Posterior vena cava (tissue), 2 donors: ENCODE measurements around the gene FBXO44. TPM values are rescaled to one million over a fixed set of nuclear protein-coding genes. Genes with fewer than 3 reads are reported as not detected.

Source experiments
- DNase-seq: peaks from one replicate; pipeline ENCODE4 v3.0.0-alpha.2; 2020; ENCODE audit warnings: low spot score
- intact Hi-C, 2 donors: fragments of 100-400 bp; cut with DNase I; formaldehyde crosslinking; loops; one replicate each; pipeline versions ENCODE4 v1.14.1 to v1.14.2; 2022 to 2023
- total RNA-seq, 2 donors: library from RNA; stranded (reverse); fragmentation: NEBNext Ultra II Directional; extraction: Animal tissue kit (Norgen Biotek cat#: 25700); gene quantifications; one replicate each; pipeline ENCODE4 v1.2.1, GENCODE V29; 2021
- donor health status: DM: yes; HTN: yes; CAD: no.
- donor health status: DM: yes; HTN: yes; CAD: no.

Gene FBXO44
- total RNA-seq, 2 donors from 2014 or later = 11.6 to 14.1 TPM

GRCh38 chr1:11700601-11701467, 46.2 kb downstream of the FBXO44 start:
- intact Hi-C loops = no loop called here
- DNase-seq = no peak

DNA sequence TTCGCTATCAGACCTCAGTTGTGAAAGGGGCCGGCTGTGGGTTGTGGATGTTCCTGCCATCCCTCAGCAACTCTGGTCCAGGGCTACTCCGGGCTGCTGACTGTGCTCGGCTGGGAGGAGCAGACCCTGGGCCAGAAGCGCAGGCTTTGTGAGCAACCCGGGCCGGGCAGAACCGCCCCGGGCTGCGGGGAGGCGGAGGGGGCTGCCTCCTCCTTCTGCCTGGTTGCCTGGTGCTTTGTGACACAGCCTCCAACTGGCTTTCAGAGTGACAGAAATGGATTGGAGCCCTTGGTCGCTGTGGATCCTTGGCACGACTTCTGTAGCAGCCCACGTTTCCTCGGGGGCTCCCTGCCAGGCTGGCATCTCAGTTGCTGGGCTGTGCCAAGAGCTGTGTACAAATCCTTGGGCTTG, 46.9 kb downstream of the FBXO44 start:
- no peak for DNase-seq
- intact Hi-C loops = no loop called here

- intact Hi-C loops = no loop called here
These were observed 47.5 kb downstream of the FBXO44 start for GRCh38 chr1:11701981-11702803.

DNA sequence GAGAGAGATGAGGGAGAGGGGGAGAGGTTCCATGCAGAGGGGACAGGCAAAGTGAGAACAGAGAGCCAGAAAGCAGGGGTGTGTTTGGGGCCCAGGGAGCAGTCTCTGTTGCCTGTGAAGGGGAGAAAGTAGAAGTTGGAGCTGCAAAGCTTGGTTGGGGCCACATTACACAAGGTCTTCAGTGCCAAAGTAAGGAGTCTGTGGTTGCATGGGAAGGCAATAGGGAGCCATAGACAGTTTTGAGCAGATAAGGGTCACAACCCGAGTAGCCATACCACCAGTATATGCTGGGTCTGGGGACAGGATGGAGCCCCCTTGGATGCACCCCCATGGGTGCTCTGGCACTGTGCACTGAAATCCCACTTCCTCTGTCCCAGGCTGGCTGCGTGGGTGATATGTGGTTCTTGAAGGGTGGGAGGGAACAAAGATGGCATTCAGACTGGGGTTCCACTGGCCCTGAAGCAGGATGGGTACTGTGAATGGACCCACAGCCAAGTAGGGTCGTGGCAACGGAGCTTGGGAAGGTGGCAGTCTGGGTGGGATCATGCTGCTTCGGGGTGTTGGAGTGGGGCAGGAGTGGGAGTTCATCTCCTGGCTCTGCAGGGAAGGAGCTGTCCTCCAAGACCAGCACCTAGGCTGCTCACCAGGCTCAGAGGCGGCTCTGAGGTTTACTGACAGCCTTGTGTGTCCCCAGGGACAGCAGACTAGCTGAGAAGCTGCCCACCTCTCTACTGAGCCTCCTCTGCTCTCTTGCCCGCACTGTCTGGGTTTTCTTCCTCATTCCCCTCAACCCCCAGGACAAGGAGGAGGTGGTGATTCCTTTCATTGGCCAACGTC, 48.9 kb downstream of the FBXO44 start:
- no peak for DNase-seq
- intact Hi-C loops = no loop called here

More at GRCh38 chr1:11701981-11702803, 47.5 kb downstream of the FBXO44 start:
- DNase-seq = no peak

GRCh38 chr1:11704194-11704529, 49.5 kb downstream of the FBXO44 start:
- DNase-seq = no peak
- intact Hi-C loops = no loop called here

DNA sequence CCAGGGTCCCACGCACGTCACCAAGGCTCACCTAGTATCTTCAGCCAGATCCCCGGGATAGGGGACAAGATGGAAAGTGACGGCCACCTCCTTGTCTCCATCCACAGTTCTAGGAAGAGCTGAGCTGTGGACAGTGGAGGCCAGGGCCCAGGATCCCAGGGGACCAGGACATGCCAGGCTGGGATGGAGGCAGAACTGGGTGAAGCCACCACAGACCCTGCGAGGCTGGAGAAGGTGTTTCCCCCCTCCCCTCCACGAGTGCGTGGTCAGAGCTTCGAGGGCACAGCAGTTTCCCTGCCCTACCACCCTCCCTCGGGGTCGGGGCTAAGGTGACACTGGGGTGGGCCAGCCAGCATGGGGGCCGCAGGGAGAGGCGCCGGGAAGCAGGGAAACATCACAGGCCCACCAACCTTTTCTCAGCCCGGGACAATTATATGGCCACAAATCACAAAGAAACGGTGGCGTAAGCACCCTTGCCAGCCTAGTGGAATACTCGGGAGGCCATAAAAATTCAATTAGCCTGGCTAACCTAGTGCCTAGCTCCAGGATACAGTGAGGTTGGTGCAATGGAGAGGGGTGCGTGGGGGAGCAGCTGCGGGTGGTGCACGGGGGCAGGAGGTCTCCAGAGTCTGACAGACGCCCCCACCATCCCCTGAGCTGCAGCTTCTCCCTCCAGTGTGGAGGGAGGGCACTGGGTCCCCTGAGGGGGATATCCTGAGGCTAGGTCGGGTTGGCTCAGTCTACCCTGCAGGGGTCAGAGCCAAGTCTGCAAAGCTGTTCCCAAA, 50.2 kb downstream of the FBXO44 start:
- DNase-seq = no peak

DNA sequence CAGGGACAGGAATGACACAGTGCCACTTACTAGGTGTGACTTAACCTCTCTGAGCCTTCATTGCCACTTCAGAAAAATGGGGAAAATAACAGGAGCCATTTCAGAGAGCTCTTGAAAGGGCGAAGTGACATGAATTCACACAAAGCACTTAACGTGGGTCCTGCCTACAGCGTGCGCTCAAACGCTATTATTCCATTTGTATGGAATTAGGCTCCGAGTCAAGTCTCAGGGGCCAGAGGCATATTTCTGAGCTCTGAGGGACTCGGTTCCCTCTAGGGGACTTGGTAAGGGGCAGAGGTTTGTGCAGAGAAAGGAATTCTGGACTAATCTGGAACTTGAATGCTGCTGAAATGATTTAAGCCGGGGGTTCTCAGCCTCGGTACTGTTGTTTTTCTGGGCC, 50.9 kb downstream of the FBXO44 start:
- intact Hi-C loops = no loop called here
- no peak for DNase-seq

More for the DNA sequence above, 50.2 kb downstream of the FBXO44 start:
- intact Hi-C loops = no loop called here

DNA sequence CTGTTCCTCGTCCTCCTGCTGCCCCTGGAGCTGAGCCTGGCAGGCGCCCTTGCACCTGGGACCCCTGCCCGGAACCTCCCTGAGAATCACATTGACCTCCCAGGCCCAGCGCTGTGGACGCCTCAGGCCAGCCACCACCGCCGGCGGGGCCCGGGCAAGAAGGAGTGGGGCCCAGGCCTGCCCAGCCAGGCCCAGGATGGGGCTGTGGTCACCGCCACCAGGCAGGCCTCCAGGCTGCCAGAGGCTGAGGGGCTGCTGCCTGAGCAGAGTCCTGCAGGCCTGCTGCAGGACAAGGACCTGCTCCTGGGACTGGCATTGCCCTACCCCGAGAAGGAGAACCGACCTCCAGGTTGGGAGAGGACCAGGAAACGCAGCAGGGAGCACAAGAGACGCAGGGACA, 51.6 kb downstream of the FBXO44 start:
- intact Hi-C loops = no loop called here
- no peak for DNase-seq

DNA sequence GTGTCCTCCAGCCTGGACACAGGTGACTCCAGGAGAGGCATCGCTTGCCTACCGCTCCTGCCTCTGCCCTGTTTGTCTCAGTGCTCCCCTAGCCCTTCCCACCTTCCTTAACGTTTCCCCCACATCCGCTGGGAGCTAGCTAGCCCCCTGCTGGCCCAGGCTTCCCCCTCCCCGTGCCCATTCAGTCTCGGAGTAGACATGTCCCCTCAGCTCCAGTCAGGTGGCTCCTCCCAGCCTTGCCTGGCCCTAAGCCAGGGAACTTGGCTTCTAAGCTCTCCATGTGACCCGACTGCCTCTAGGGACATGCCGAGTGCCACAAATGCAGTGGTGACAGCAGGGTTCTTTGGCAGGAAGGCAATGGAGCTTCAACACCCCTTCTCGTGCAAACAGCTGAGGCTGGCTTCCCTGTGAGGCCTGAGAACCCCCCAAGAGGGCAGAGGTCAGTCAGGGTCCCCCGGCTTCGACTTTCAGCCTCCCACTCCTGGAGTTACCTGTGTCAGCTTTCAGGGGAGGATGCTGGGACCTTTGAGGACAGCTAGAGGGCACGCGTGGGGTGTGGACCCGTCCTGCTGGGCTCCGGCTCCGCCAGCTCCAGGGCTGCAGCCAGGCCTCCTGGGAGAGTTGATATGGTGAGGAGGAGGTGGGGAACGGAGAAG, 53.1 kb downstream of the FBXO44 start:
- intact Hi-C loops = no loop called here
- no peak for DNase-seq

- DNase-seq = no peak
- intact Hi-C loops = no loop called here
These were observed 54.1 kb downstream of the FBXO44 start for GRCh38 chr1:11708554-11709350.

DNA sequence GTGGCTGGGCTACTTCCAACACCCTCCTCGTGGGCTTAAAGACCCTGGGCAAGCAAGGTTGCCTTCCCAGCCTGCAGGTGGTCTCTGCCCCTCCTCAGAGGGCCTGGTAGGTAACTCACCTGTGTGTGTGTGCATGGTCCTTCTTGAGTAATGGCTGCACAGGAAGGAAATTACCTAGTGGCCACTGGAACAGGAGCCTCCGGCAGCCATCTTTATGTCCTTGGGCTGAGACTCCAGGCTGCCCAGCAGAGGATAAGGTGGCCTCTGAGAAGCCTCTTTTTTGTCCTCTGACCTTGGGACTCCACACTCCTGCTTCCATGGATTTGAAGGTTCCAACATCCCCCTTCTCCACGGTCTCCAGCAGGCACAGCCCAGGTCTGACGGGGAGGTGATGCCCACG, 56.8 kb downstream of the FBXO44 start:
- intact Hi-C loops = no loop called here
- DNase-seq = no peak

DNA sequence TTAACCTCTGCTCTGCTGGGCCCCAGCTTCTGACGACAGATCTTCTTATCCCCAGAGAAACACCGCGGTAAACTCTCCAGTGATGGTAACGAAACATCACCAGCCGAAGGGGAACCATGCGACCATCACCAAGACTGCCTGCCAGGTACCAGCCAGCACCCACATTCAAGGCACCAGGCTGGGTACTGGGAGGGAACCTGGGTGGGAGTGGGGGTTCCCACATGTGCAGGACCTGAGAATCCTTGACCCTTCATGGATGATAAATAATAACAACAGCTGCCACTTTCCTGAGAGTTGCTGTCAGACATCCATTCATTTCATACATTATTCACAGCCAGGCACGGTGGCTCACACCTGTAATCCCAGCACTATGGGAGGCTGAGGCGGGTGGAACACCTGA, 57.6 kb downstream of the FBXO44 start:
- intact Hi-C loops = no loop called here

More for the DNA sequence above, 57.6 kb downstream of the FBXO44 start:
- DNase-seq = no peak

Other genes with a start within 250 kb of the FBXO44 start
- not detected for gene DISP3, start 175.7 kb upstream of the FBXO44 start, total RNA-seq
- gene FBXO2, start 448 bp upstream of the FBXO44 start, total RNA-seq = 1 to 10 TPM; 1.9 to 3.0 TPM
- gene FBXO6, start 9.3 kb downstream of the FBXO44 start, total RNA-seq = 1 to 10 TPM; 5.5 to 6.0 TPM
- gene MAD2L2, start 26.3 kb downstream of the FBXO44 start, total RNA-seq = 10 to 100 TPM; 18.4 to 22.6 TPM
- under 1 TPM; 0.05 to 0.09 TPM for gene DRAXIN, start 36.8 kb downstream of the FBXO44 start, total RNA-seq
- gene AGTRAP, start 81.3 kb downstream of the FBXO44 start, total RNA-seq = 10 to 100 TPM; 35.1 to 39.1 TPM
- gene C1orf167, start 107.3 kb downstream of the FBXO44 start, total RNA-seq = 1 to 10 TPM; 2.1 to 2.3 TPM
- 10 to 100 TPM; 31.0 to 31.7 TPM for gene MTHFR, start 151.1 kb downstream of the FBXO44 start, total RNA-seq
- 10 to 100 TPM; 16.8 to 16.9 TPM for gene CLCN6, start 151.3 kb downstream of the FBXO44 start, total RNA-seq
- 1 to 10 TPM in 1 of 2 donors, not detected in 1; 3.8 TPM for gene NPPA, start 192.9 kb downstream of the FBXO44 start, total RNA-seq
- gene NPPB, start 204.1 kb downstream of the FBXO44 start, total RNA-seq = not detected